NCI-H748 (cell line): ENCODE data around the gene STK32B.
"Not testable (repeated sequence)": the region's sequence is repeated elsewhere in the genome, so short reads cannot be mapped to it uniquely, and the experiment has no call there.

Experiments used
- DNase-seq: peaks from one replicate; lab custom pipeline; 2025; ENCODE audit not compliant: unreplicated experiment; lab: John Stamatoyannopoulos, UW

Gene STK32B

DNA sequence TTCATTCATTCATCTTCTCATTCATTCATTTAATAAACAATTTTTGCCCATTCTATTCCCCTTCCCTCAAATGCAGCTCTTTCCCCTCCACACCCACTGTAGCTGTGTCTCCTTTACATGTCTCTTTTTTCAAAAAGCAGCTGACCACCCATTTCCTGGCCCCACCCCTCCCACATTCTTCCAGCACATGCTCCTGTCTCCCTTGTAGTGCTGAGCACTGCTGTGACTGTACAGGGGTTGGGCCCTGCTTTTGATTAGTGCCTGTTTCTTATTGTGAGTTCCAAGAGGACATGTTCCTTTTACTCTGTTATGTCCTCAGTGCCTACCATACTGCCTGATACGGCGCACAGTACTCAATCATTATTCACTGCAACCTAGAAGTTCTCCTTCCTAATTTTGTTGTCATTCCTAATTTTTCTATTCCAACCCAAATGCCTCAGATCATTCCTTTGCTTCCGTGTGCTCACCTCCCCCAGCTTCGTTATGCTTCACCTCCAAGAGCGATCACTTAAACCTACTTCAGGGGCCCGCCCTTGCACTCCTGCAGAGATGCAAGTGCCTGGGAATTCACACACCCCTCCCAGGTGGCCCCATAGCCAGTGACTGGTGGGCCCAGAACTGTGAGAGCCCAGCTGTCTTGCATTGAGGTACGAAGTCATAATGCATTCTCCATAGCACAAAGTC is 152.2 kb downstream of the STK32B start:
- no peak for DNase-seq

DNA sequence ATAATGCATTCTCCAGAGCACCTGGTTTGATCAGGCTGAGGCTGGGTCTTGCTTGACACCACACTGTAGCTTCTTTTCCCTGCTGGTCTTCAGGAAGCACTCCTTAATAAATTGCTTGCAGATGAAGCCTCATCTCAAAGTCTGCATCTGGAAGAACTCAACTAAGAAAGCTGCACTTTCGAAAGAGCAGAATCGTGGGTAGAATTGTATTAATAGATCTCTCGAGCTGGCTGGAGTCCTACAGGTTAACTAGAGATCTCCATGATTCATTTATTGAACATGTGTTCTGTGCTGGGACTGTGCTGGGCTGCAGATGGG is 152.7 kb downstream of the STK32B start:
- DNase-seq = no peak

- DNase-seq = peak; percentile 83
Measured at GRCh38 chr4:5204781-5205180, 153.5 kb downstream of the STK32B start.

DNA sequence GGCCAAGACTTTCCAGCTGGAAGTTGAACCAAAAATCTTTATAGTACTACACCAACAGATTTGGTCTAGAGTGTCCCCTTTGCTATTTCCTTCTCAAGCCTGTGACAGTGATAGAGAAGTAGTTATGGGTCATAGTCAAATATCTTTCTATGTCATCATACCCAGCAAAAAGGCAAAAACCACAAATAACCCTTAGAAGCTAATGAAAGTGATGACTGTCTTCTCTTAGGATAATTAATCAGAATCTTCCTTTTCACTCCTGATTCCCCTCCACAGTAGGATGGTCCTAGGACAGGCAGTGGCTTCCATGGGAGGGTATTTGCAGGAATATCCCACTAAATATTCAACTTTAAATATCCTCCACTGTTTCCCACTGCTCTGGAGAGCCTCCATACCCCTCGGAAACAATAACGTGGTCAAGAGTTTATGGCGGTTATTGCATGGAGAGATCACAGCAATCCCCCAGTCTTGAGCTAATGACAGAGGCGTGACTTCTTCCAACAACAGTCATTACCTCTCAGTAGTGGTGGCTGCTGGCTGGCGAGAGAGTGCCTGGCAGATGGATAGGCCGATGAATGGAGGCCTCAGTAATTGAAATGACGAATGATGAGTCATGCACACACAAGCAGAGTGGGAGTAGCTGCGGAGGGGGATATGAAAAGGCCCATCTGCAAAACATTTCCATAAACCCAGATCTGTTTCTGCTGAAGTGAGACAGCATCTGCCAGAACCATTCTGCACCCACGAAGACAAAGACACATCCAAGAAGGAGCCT is 154.9 kb downstream of the STK32B start:
- peak; percentile 90 for DNase-seq

DNA sequence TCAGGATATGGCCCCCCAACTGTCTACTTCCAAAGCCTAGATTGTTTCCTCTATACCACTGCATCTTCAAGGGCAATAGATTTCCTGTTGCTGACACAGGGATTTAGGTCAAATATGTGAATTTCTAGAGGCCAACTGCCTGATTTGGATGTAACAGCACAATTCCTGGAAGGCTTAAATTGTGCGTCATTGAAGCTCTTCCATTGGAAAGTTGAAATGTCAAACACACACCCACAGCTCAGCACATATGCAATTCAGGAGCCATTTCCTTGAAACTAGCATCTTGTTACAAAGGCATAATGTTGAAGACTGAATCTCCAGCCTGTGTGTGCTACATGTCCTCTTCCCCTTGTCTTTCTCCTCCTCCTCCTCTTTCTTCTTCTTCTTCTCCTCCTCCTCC is 158.6 kb downstream of the STK32B start:
- DNase-seq = no peak

DNA sequence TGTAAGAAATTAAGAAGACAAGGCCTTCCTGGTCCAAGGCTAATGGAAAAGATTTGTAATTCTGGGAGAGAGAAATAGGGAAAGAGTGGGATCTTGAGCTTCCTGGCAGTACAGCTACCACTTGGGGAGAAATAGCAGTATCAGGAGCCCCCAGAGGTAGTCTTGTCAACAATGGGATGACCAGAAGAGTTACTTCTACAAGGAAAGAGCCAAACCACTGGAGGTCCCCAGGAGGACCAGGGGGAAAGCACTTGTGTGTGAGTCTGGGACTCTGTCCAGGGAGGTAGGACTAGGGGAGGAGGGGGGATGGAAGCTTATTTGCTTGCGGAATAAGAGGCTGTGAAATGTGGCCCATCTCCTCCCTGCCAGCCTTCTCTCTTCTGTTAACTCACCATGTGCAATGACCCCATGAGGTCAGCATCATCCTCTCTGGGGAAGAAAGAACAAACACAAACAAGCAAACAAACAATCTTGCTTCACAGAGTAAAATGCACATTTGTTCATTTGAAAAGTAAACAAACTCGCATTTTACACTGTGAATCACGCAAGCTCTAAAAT is 160.1 kb downstream of the STK32B start:
- peak; percentile 10 for DNase-seq

GRCh38 chr4:5212255-5213013 is 161.2 kb downstream of the STK32B start:
- peak; percentile 14 for DNase-seq

- no peak for DNase-seq
Measured at GRCh38 chr4:5213087-5213595, 161.9 kb downstream of the STK32B start.

- DNase-seq = peak; percentile 22
Measured at GRCh38 chr4:5215321-5215720, 164.0 kb downstream of the STK32B start.

- DNase-seq = no peak
Measured at GRCh38 chr4:5217421-5217820, 166.1 kb downstream of the STK32B start.

- DNase-seq = no peak
Measured at GRCh38 chr4:5218376-5219069, 167.2 kb downstream of the STK32B start.

DNA sequence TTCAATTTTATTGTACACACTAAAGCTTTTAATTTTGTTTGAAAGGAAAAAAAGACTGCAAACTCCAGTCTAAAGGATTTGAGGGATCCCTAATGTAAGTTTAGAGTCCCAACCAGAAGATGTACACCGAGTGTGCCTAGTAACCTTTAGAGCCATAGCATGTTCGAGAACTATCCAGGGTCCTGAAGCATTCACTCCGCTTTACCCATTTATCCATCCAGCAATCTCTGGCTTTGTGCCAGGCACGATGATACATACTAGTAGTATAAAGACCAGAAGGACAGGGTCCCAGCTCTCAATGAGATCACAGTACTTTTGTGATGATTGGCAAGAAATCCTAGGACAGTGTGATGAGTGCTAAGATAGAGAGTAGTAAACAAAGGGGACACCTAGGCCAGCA is 168.7 kb downstream of the STK32B start:
- no peak for DNase-seq

- no peak for DNase-seq
Measured at GRCh38 chr4:5222047-5222446, 170.8 kb downstream of the STK32B start.

DNA sequence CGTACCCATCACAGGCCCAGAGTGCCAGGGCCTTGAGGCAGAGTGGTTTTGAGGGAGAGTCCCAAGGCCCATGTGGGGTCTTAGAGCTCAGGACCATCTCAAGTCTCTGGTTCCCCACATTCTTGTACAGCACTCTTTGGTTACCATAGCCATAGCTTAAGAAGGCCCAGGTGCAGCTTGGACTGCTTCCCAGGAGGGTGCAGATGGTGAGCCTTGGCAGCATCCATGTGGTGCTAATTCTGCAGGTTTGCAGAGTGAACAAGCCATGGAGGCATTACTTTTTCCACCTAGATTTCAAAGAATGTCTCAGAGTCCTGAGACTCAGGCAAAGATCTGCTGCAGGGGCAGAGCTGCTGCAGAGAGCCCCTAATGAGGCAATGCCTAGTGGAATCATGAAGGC is 171.7 kb downstream of the STK32B start:
- DNase-seq = no peak

GRCh38 chr4:5224340-5224739 is 173.1 kb downstream of the STK32B start:
- no peak for DNase-seq

DNA sequence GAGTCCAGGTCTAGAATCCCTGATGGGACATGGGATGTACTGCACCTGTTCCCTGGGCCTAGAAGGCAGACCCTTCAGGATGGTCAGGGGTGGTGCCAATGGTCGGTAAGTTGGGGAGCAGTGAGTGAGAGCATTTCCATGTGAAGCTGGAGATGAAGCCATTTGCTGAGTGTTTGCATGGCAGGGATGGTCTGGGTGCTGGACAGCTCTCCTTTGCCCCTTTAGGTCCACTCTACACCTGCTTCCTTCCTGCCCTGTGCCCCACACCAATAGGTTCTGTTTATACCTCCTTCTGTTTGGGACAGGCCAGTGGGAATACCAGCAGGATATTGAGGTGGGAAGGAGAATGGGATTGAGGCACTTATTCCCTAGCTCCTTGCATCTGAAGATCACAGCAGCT is 181.3 kb downstream of the STK32B start:
- DNase-seq = no peak

GRCh38 chr4:5237086-5237660 is 185.9 kb downstream of the STK32B start:
- DNase-seq = no peak

- no peak for DNase-seq
Measured at GRCh38 chr4:5238173-5238572, 186.9 kb downstream of the STK32B start.

- DNase-seq = not testable (repeated sequence)
Measured at GRCh38 chr4:5247061-5247460, 195.8 kb downstream of the STK32B start.

GRCh38 chr4:5247735-5248134 is 196.5 kb downstream of the STK32B start:
- no peak for DNase-seq

GRCh38 chr4:5249727-5250126 is 198.4 kb downstream of the STK32B start:
- DNase-seq = no peak
